Psoas muscle (tissue), 8 donors: ENCODE results near the gene PLAAT5. TPM values are rescaled to one million over a fixed set of nuclear protein-coding genes. Genes with fewer than 3 reads are reported as not detected.
"Not testable (repeated sequence)": the region's sequence is repeated elsewhere in the genome, so short reads cannot be mapped to it uniquely, and the experiment has no call there.

Source experiments
- ATAC-seq, 4 donors: fragments of 200-7000 bp; cut with Tn5 transposase; one replicate each; pipeline ENCODE4 v1.9.1; 2020; ENCODE audit warnings: moderate library complexity in 3 of 4, mild to moderate bottlenecking in 2 of 4
- DNase-seq, 2 donors: peaks; one replicate each; pipeline ENCODE4 v3.0.0-alpha.2; 2020
- H3K27ac ChIP-seq: fragments of 200-600 bp; one replicate; pipeline ENCODE4 v1.8.0; 2022
- H3K27me3 ChIP-seq, 3 donors: fragments of 200-600 bp in 1 of 3; one replicate each; pipeline versions ENCODE4 v1.6.1 to v1.8.0; 2013 to 2022; ENCODE audit warnings: low read length in 2 of 3, mild to moderate bottlenecking in 2 of 3, moderate library complexity in 1 of 3; ENCODE audit not compliant: insufficient read depth in 3 of 3
- H3K36me3 ChIP-seq, 2 donors: fragments of 200-600 bp in 1 of 2; one replicate each; pipeline versions ENCODE4 v1.6.1 to v1.8.0; 2013 to 2022; ENCODE audit warnings: low read depth in 1 of 2, mild to moderate bottlenecking in 1 of 2, moderate library complexity in 1 of 2; ENCODE audit not compliant: insufficient read depth in 1 of 2
- H3K4me1 ChIP-seq: fragments of 200-600 bp; one replicate; pipeline ENCODE4 v1.8.0; 2022
- H3K4me3 ChIP-seq: fragments of 200-600 bp; one replicate; pipeline ENCODE4 v1.8.0; 2022; ENCODE audit warnings: mild to moderate bottlenecking
- H3K9me3 ChIP-seq: fragments of 200-600 bp; one replicate; pipeline ENCODE4 v1.8.0; 2022
- WGBS, 3 donors: extraction: QIAGEN DNeasy Blood & Tissue Kit; methylation state at CpG; one replicate each; pipeline versions ENCODE4 v1.1.6 to v1.1.7; 2013; 5-methylcytosine and 5-hydroxymethylcytosine counted together
- intact Hi-C, 2 donors: fragments of 100-400 bp; cut with DNase I; formaldehyde crosslinking; loops; one replicate each; pipeline versions ENCODE4 v1.11.0 to v1.14.2; 2022
- polyA plus RNA-seq, 3 donors: library from polyadenylated mRNA; stranded (reverse); fragments of 200-250 nt; gene quantifications; one replicate each; pipeline ENCODE4 v1.2.3, GENCODE V29; 2013
- total RNA-seq, 4 donors: library from RNA; stranded (reverse); fragmentation: NEBNext Ultra II Directional in 2 of 4; extraction: Animal tissue kit (Norgen Biotek cat#: 25700) in 2 of 4; gene quantifications; one replicate each; pipeline versions ENCODE4 v1.2.1 to v1.2.4, GENCODE V29; 2021 to 2023
- TF ChIP-seq, protein P1 (sequence below): fragments of 200-600 bp; IDR thresholded peaks from one replicate; pipeline ENCODE4 v1.8.0; 2022; ENCODE audit warnings: antibody characterized with exemption
- donor health status: healthy with polysubstance abuse.
- donor health status: DM: no; HTN: no; CAD: no; lungs with moderate emphysema.
- donor health status: Bipolar disorder and iron deficiency.
- donor health status: healthy.
- donor health status: DM: yes; HTN: yes; CAD: no.
- donor health status: DM: no; HTN: no; CAD: no.
- donor health status: DM: no; HTN: no; CAD: no.
- donor health status: DM: yes; HTN: yes; CAD: no.

PLAAT5 gene
- total and polyA plus RNA-seq, 7 donors = 0.11 to 0.59 (median 0.33) TPM

DNA sequence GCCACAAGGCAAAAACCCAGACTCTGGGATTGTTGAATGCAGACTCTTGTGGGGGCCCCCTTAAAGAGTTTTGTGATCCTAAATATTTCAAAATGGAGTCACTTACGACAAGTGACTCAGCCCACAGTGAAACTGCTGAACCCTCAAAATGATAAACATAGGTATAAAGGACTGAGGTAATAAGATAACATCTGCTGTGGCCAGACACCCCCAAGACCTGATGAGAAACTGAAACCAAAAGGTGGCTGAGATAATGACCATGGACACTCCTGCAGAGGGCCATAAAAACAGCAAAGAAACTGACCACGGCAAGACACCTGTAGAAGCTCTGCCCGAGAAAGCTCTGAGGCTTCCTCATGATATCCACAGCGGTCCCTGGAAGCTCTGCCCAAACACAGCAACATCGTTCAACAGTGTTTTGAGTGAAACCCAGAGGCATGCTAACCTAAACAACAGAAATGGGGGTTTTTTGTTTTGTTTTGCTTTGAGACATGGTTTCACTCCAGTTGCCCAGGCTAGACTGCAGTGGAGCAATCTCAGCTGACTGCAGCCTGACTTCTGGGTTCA lies 44.0 kb upstream of the PLAAT5 start:
- intact Hi-C loops = no loop called here

DNA sequence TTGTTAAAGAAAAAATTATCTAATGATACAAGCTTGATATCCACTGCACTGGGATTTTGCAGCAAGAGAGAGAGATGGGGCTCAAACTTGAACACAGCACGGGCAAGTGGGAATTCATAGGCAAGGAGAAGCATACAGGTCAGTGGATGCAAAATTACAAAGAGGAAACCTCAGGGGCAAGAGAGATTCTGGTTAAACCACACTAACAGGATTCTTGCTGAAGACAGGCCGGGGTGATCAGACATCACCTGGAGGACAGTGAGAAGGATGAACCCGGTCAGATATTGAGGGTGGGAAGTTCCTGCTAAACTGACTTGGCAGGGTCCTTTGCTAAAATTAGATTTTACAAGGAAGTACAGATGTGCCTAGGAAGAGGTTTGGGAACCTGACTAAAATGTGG lies 43.1 kb upstream of the PLAAT5 start:
- H3K9me3 ChIP-seq = no peaks in the 10 kb centered on the region
- no peak for DNase-seq
- TF ChIP-seq, protein P1, sequence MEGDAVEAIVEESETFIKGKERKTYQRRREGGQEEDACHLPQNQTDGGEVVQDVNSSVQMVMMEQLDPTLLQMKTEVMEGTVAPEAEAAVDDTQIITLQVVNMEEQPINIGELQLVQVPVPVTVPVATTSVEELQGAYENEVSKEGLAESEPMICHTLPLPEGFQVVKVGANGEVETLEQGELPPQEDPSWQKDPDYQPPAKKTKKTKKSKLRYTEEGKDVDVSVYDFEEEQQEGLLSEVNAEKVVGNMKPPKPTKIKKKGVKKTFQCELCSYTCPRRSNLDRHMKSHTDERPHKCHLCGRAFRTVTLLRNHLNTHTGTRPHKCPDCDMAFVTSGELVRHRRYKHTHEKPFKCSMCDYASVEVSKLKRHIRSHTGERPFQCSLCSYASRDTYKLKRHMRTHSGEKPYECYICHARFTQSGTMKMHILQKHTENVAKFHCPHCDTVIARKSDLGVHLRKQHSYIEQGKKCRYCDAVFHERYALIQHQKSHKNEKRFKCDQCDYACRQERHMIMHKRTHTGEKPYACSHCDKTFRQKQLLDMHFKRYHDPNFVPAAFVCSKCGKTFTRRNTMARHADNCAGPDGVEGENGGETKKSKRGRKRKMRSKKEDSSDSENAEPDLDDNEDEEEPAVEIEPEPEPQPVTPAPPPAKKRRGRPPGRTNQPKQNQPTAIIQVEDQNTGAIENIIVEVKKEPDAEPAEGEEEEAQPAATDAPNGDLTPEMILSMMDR = no peak
- H3K27ac ChIP-seq = no peak overlapping the region
- 78 to 79% (median 79%) methylated on average over 3 of the region's 3 CpGs for WGBS, 3 donors
- intact Hi-C loops = no loop called here
- H3K4me1 ChIP-seq = peaks cover 19% of the 10 kb centered on the region
- H3K36me3 ChIP-seq = no peaks in the 10 kb centered on the region
- no peak overlapping the region for H3K4me3 ChIP-seq
- H3K27me3 ChIP-seq = no peaks in the 10 kb centered on the region
- no peak for ATAC-seq

More for the DNA sequence above, 44.0 kb upstream of the PLAAT5 start:
- Histone ChIP-seq H3K27ac (no peak overlapping the region), H3K4me3 (no peak overlapping the region), H3K27me3 (no peaks in the 10 kb centered on the region), H3K9me3 (no peaks in the 10 kb centered on the region), H3K4me1 (peaks cover 19% of the 10 kb centered on the region), H3K36me3 (no peaks in the 10 kb centered on the region)
- TF ChIP-seq, protein P1 = no peak
- no peak for DNase-seq
- ATAC-seq = no peak
- 91 to 94% (median 91%) methylated on average over 5 of the region's 5 CpGs for WGBS, 3 donors

DNA sequence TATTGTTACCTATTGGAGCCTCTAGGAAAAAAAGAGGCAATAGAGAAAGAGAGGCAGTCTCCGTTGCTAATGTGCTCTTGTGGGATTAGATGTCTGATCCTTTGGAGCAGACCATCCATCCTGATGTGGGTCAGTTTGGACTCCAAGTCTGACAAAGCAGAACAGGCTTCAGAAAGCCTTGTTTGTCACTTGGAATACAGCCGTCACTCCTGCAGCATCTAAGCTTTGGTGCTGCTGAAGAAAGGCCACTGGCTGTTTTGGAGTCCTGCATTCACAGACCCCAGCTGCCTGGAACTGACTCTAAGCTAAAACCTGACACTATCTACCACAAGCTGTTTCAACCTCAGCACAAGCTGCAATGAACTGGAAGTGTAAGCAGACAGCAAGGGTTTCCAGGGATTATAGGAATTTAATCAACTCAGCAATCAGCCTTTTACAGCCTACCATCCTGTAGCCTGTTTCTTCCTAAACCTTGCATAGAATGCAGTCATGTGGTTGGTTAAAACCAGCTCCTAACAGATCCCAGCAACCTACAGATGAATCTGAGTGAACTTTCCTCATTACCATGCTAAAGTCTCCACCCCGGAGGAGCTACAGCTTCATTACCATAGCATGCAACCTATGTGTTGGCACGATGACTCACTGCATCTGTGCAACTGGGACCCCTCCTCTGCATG lies 42.0 kb upstream of the PLAAT5 start:
- Histone ChIP-seq H3K4me3 (no peak overlapping the region), H3K4me1 (peaks cover 18% of the 10 kb centered on the region), H3K27me3 (no peaks in the 10 kb centered on the region), H3K36me3 (no peaks in the 10 kb centered on the region), H3K27ac (no peak overlapping the region), H3K9me3 (no peaks in the 10 kb centered on the region)
- WGBS, 3 donors = 56 to 70% (median 68%) methylated on average over 4 of the region's 4 CpGs
- no peak for DNase-seq
- ATAC-seq = no peak
- intact Hi-C loops = no loop called here
- TF ChIP-seq, protein P1 = no peak

DNA sequence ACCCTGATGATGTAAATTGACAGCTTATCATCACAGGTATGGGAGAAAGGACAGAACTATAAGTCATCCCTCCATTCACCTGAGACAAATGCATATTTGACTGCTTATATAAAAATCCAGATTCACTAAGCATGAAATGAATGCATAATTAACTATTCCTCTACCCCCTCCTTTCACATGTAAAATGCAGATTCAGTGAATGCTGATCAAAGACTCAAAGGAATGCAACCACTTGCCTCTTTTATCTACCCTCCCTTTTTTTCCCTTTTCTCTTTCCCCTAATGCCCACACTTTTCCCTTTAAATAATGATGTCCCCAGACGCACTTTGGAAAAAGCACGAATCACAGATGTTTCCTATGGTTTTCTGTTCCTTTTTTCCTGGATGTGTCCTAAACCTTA lies 41.1 kb upstream of the PLAAT5 start:
- ATAC-seq (no peak), DNase-seq (no peak)
- no peaks in the 10 kb centered on the region for H3K36me3 ChIP-seq
- no peaks in the 10 kb centered on the region for H3K9me3 ChIP-seq
- H3K27me3 ChIP-seq = no peaks in the 10 kb centered on the region
- intact Hi-C loops = no loop called here
- no peak overlapping the region for H3K4me3 ChIP-seq
- no peak overlapping the region for H3K27ac ChIP-seq
- WGBS, 3 donors = 63 to 75% (median 66%) methylated on average over 2 of the region's 2 CpGs
- H3K4me1 ChIP-seq = peaks cover 9% of the 10 kb centered on the region
- TF ChIP-seq, protein P1 = no peak

DNA sequence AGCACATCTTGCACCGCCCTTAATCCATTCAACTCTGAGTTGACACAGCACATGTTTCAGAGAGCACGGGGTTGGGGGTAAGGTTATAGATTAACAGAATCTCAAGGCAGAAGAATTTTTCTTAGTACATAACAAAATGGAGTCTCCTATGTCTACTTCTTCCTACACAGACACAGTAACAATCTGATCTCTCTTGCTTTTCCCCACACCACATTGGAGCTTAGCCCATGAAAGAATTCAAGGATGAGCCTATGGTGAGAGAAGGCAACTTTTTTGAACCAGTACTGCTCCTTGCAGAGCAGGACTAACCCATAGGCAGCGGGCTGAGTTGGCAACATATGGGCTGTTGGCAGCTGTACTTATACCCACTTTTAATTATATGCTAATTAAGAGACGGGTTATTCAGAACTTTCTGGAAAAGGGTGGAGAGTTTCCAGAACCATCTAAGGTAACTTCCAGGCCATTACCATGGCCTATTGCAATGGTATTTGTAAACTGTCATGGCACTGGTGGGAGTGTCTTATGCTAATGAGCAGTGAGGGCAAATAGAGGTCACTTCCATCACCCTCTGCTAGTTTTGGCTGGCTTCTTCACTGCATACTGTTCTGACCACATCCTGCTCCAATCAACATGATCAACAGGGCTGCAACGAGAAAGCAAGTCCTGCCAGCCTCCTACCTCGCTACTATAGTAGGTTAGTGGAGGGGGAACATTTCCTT lies 40.3 kb upstream of the PLAAT5 start:
- H3K27ac ChIP-seq, DNase-seq: not testable (repeated sequence)
- 72 to 83% (median 78%) methylated on average over 4 of the region's 6 CpGs for WGBS, 3 donors

More for the DNA sequence above, 40.3 kb upstream of the PLAAT5 start:
- H3K27me3 ChIP-seq, H3K36me3 ChIP-seq, H3K4me3 ChIP-seq, H3K9me3 ChIP-seq, intact Hi-C loops, H3K4me1 ChIP-seq: not testable (repeated sequence)
- ATAC-seq = peak in 1 of 4 donors; percentile 45
